Right ventricle myocardium superior (tissue), 1 donor: ENCODE results near the gene FCMR. TPM values are rescaled to one million over a fixed set of nuclear protein-coding genes. Genes with fewer than 3 reads are reported as not detected.

Experiments used
- ATAC-seq: fragments of 200-7000 bp; cut with Tn5 transposase; one replicate; pipeline ENCODE4 v1.9.1; 2020; ENCODE audit warnings: mild to moderate bottlenecking; ENCODE audit not compliant: poor library complexity
- DNase-seq: peaks from one replicate; pipeline ENCODE4 v3.0.0-alpha.2; 2020
- intact Hi-C: fragments of 100-400 bp; cut with DNase I; formaldehyde crosslinking; loops from one replicate; pipeline ENCODE4 v1.11.2; 2022
- total RNA-seq: library from RNA; stranded (reverse); fragmentation: NEBNext Ultra II Directional; extraction: Animal tissue kit (Norgen Biotek cat#: 25700); gene quantifications from one replicate; pipeline ENCODE4 v1.2.1, GENCODE V29; 2021
- donor health status: DM: no; HTN: yes; CAD: no; lungs with severe emphysema.

The FCMR gene
- total RNA-seq, 1 donor from 2014 or later, result 3.2 TPM

DNA sequence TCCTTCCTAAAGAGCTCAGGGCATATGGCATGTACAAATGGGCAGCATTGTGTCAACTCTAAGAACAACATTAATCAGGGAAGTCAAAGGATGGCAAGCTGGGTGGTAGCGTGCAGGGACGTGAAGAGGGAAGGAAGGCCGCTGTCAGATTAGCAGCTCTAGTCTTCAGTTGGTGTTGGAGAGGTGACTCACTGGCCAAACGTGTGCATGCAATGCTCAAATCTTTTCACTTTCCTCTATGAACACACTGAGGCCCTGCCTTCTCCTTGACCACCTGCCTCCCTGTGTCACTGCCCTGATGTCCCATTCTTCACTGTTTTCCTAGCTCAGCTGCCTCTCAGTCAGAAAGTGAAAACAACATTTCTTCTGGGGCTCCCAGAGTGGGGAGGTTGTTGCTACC is 30.4 kb upstream of the FCMR start:
- no peak for ATAC-seq
- intact Hi-C loops, result no loop called here
- DNase-seq, result no peak

DNA sequence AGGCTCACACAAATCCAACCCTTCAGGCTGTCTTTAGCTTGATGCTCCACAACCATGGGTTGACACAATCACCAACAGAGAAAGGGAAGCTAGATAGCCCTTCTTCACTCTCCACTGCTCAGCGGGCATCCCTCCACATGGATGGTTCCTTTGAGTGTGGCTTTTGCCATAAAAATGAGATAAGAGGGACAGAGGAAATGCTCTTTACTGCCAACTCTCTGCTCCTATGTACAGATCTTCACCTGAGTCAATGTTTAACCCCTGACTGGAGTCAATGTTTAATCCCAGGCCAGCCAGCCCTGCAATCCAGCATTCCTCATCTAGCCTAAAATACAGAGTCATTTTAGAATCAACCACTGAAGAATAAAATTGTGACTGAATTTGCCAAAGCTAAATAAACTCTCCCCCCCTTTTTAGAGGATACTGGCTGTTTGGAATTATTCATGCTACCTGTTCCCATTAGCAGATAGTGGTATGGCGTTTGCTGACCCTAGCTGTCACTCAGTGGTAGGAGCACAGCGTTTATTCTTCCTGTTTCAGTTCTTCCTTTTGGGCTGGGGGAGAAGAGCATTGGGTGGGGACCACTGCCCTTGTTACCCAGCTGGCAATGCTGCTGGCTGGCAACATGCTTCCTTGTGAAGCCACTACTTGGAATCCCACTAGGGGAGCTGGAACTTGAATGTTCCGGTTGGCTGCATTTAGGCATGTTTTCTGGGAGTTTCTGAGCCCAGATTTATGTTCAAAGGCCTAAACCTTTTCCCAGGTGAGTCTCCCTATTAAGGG is 29.8 kb upstream of the FCMR start:
- no peak for DNase-seq
- intact Hi-C loops, result no loop called here
- ATAC-seq, result no peak

DNA sequence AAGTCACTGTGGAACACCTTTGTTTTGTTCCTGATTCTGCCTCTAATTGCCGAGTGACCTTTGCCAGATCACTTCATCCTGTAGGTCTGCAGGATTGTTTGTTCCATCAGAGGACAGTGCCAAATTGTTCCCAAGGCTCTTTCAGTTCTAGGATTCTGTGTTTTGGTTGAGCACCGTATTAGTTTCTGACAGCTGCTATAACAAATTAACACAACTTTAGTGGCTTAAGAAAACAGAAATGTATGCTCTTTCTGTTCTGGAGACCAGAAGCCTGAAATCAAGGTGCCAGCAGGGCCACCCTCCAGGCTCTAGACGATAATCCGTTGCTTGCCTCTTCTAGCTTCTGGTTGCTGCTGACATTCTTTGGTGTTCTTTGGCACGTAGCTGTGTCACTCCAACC is 27.9 kb upstream of the FCMR start:
- intact Hi-C loops, result no loop called here
- no peak for ATAC-seq
- DNase-seq, result no peak

DNA sequence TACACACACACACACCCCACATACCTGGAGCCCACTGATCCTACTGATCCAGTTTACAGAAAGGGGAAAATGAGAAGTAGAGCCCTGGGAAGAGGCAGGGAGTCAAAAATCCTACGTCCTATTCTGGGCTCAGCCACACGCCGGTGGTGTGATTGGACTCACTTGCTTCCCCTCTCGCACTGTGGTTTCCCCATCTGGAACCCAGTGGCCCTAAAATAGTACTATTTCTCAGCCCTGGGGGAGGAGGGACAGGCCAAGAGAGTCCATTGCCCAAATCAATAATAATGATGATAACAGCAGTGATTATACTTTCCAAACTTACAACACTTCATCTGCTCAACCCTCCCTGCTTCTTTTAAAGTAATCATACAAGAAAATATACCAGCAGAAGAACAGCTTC is 27.5 kb upstream of the FCMR start:
- ATAC-seq, result no peak

DNA sequence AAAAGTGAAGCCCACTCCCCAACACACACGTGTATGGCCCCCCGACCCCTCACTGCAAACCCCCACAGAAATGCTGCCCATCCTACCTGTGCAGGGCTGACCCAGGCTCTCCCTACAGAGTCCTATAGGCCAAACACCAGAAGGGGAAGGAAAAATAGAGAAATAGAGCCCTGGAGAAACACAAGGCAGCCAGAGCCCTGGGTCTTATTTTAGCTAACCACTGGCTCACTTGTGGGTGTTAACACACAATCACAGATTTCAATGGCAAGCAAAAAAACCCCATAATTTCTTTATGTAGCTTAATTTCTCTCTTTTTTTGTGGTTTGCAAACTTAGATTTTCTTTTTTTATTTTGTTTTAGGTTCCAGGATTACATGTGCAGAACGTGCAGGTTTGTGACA is 25.5 kb upstream of the FCMR start:
- no peak for ATAC-seq
- intact Hi-C loops, result no loop called here
- DNase-seq, result no peak

More for the DNA sequence above, 27.5 kb upstream of the FCMR start:
- DNase-seq, result no peak
- intact Hi-C loops, result no loop called here

DNA sequence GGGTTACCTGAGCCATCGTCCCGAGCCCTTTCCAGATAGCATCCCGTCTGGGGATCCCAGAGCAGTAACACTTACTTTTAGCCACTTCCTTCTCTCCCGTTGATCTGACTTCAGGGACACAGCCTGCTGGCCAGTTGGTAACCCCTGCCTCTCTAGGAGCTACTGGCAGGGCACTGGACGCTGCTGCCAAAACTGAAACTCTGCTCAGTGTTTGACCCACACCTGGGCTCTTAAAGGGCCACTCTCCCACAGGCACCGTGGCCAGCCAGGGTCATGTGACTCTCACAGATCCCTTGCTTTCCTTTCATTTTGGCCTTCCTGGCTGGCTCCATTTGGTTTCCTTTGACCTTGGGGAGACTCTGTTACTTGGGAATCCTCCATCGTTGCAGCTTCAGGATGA is 24.5 kb upstream of the FCMR start, which contains the start of gene PIGR:
TSS of gene PIGR (minus strand) at position 206 of the 400 bp plus-strand sequence. CDS start 5,935 bp downstream, outside the sequence.
- no peak for DNase-seq
- no peak for ATAC-seq
- intact Hi-C loops, result no loop called here

DNA sequence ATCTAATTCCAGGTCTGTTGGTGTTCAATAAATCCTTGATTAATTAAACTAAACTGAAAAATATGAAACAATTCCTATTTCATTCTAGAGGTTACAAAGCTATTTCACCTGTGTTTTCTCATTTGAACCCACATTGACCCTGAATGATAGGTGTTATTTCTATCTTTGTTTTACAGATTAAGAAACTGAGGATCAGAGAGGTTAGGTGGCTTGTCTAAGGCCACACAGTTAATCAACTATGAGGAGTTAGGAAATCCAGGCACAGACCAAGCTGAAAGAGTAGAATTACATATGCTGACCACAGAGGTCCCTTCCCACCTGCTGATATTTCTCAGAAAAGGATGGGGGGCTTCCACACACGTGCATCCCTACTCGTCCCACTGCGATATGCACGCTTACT is 24.0 kb upstream of the FCMR start:
- no peak for DNase-seq
- ATAC-seq, result no peak

DNA sequence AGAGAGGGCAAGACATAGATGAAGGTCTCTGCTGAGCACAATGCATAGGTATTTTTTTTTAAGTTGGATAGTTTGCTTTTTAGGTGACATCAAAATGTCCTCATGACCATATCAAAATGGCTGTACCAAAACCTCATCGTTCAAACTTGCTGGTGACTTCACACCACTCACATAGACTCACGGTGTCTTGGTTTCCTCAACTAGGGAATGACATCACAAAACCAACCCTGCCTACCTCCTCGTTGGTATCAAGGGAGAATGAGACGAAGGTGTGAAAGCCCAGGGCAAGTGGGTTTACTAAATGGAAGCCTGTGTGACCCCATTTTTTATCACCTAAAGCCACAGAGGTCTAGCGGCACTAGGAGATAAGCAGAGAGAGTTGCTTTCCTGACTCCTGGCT is 23.0 kb upstream of the FCMR start:
- DNase-seq (no peak), ATAC-seq (no peak)
- intact Hi-C loops, result no loop called here

More for the DNA sequence above, 24.0 kb upstream of the FCMR start:
- intact Hi-C loops, result no loop called here

DNA sequence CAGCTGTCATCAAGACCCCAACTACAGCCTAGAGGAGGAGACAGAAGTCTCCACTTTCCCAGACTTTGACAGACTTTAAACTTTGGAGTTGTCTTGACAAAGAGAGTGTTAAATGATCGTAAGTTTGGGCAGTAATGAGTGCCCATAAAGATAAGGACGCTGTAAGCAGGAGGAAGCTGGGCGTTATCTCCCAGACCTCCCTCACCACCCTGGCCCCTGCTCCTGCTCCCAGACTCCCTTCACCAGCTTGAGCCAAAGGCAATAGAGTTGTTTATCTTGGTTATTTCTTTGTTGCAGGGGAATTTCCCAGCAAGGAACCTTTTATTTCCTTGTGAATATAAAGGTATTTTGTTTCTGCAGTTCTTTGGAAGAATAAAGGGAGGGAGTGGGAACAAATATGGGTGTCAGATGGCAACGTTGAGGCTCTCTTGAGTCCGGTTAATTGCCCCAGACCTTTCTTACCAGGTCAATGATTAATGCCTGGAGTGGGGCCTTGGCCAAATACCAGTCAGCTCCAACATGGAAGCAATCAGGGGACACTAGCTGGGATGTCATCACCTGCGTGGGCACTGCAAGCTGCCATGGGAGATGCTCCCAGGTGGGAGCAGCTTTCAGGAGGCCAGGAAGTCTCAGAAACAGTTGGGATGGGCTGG is 20.2 kb upstream of the FCMR start:
- intact Hi-C loops, result no loop called here
- peak; percentile 38 for ATAC-seq
- no peak for DNase-seq

DNA sequence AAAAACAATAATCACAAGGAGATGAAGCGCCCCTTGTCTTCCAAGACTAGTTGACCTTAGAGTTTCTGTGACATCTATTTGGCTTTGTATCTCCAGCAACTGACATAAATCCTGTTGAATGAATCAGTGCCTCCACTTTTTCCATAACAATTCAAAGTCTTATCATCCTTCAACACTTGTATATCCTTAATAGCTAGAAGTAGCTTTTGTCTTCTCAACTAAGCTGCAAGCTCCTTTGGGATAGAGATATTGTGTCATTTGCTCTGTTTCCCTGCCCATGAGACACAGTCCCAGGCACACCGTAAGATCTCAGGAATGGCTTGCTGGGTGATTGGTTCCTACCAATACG is 18.8 kb upstream of the FCMR start:
- intact Hi-C loops, result no loop called here
- DNase-seq (no peak), ATAC-seq (no peak)

DNA sequence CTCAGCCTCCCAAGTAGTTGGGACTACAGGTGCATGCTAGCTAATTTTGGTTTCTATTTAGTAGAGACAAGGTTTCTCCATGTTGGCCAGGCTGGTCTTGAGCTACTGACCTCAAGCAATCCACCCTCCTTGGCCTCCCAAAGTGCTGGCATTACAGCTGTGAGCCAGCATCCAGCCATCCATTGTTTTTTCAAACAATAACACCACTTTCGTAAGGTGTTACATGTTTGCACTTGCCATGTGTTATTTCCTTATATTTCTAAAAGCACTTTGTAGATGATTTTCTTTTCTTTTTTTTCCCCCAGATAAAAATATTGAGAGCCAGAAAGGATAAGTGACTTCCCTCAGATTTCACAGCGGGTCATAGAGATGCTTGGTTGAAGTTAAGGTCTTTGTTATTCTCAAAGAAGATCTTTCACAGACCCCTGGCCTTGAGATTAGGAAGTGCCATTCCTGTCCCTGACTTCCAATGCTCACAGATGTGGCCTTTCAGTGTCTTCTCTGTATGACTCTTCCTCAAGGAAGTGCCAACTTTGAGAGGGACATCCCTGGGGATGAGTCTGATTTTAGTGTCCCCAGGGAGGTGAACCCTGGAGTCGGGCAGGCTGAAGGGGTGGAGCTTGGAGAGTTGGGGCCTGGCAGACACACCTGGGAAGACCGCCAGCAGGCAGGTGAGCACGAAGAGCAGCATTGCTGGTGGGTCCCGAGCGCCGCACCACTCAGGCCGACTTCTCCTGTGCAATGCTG is 18.3 kb upstream of the FCMR start:
- intact Hi-C loops, result no loop called here
- ATAC-seq, result no peak
- no peak for DNase-seq

DNA sequence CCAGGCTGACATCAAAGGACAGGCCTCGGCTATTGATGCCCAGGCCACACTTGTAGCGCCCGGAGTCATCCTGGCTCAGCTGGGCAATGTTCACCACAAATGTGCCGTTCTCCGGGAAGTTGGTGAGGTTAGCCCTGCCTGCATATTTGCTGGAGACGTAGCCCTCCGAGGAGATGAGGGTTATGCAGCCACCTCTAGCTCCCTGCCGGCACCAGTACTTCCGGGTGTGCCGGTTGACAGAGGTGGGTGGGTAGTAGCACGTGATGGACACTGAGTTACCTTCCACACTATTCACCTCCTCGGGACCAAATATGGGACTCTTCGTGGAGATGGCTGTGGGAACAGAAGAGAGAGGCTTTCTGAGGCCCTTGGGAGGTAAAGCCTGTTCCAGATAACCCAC is 17.4 kb upstream of the FCMR start:
- intact Hi-C loops, result no loop called here
- DNase-seq, result no peak
- ATAC-seq, result no peak

DNA sequence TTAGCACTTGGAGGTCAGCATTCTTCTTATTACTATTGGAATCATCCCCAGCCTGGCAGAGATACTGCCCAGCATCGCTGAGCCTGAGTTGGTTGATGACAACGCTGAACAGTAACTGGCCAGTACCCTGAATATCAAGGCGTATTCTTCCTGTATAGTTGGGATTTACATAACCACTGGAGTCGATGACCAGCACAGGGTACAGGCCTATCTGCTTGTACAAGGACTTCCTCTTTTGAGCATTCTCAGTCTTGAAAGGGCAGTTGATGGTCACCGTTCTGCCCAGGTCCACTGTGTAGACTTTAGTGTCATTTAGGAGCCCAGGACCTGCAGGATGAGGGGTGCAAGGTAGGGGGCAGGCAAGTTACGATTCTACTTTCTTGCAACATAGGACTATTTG is 15.7 kb upstream of the FCMR start:
- DNase-seq (no peak), ATAC-seq (peak; percentile 49)
- intact Hi-C loops, result no loop called here

DNA sequence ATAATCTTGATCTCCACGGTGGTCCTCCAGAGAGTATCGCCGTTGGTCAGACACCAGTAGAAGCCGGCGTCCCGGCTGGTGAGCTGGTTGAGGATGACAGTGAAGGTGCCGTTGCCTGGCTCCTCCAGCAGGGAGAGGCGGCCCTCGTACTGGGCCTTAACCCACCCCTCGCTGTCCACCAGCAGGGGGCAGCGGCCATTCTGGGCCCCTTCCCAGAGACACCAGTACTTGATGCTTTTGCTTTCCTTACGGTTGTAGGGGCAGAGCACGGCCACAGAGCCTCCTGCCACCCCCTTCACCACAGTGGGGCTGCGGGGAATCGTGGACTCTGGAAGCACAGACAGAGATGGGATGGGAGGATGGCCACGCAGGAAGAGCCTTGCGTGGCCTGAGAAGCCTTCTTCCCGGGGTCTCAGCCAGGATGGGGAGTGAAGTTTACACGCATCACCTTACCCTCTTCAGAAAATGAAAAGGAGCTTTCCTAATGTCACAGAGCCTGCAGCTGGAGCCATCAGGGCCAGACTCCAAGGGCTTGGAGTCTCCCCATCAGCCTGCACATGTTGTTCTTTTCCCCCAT is 13.8 kb upstream of the FCMR start:
- intact Hi-C loops, result no loop called here
- no peak for ATAC-seq
- DNase-seq, result no peak

DNA sequence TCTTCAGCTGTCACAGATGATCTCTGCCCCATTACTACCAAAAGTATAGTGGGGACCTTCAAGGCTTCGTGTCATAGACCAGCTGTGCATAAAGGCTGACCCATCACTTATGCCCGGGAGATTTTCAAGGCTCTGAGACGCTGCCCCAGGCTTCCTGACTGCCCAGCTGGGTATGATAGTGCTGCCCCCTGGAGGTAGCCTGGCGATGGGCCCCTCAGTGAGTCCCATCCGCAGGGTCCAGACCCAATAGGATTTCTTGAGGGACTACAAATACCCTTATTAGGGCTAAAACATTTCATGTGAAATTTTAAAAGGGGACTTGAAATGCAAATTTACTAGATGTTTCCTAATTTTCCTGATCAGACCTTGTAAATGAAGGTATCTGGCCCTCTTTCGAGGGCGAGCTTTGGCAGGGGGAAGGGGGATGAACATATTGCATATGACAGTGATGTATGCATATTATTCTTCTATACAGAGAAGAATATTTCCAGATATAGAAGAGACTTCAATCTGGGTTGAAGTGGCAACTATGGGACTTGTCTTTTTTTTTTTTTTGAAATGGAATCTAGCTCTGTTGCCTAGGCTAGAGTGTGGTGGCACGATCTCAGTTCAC is 11.7 kb upstream of the FCMR start:
- DNase-seq, result peak; percentile 63
- peak; percentile 50 for ATAC-seq
- intact Hi-C loops, result no loop called here

DNA sequence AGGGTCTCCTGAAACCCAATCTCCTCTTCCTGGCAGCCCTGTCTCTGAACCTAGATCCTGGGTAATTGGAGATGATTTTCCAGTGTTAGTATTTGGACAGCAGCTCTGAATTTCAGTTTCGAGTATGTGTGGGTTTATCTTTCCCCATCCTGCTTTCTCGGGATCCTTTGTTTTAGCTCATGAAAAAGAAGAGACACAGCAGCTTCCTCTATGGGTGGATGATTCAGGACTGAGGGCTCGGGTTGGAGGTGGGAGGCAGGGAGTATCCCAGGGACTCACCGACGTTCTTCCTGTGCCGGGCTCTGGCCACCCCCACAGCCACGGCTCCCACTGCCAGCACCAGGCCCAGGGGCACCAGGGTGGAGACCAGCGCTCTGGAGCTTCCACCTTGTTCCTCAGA is 10.4 kb upstream of the FCMR start:
- ATAC-seq (no peak), DNase-seq (no peak)

DNA sequence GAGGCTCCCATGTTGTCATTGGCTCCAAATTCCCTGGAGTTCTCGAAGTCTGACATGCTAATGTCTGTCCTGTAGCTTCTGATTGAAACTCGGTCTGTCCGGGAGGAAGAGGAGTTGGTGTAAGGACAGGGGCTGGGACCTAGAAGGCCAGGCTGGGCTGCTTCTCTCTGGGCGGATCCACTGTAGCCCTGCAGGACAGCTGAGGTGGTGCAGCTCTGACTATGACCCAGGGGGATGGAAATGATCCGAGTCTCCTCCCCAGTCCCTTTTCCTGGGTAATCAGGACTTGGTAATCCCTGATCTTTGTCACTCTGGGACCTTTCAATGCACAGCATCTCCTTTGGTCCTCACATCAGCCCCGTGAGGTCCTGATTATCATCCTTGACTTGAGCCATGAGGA is 10.0 kb upstream of the FCMR start:
- DNase-seq, result no peak
- intact Hi-C loops, result no loop called here
- ATAC-seq, result no peak

More for the DNA sequence above, 10.4 kb upstream of the FCMR start:
- intact Hi-C loops, result no loop called here

DNA sequence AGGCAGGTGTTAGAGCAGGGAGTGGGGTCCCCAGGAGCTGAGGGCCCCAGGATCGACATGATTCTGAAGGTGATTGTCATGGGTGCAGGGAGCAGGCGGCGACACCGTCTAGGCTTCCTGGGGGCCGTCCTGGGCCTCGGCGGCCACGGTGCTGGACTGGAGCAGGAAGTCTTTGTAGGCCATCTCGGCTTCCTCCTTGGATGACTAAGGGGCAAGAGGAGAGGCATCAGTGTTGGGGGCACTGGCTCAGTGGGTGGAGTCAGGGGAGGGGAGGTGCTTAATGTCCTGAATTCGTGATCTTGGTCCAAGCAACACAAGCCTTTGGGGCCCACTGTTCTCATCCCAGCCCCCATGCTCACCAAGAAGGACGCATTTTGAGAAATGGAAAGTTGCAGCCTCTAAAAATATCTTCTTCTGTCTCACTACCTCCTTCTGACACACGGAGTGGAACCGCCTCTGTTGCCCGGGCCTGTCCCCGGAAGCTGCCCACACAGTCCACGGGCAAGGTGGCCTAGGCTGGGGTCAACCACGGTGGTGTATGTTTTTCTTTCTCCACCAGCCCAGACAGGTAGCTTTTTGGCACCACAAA is 8.6 kb upstream of the FCMR start:
- intact Hi-C loops, result no loop called here
- ATAC-seq (no peak), DNase-seq (no peak)

DNA sequence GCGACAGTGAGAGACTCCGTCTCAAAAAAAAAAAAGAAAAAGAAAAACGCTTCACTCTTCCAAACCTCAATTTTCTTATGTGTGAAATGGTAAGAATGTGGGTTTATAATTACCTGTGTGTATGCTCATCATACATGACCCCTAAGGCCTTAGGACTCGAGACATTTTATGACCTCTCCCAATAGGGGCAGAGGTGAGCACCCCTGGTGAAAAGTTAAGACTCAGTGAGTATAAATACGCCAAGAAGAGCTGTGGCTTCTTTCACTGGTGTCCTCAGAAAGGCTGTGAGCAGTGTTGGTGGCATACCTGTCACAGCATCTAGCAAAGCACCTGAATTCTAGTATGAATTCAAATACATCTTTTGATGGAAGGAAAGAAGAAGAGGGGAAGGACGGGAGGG is 7.8 kb upstream of the FCMR start:
- DNase-seq, result no peak
- intact Hi-C loops, result no loop called here
- ATAC-seq, result no peak
